WTC11 (cell line): ENCODE measurements around the gene ZNF503.

Source experiments
- CREM ChIP-seq: sonication (generic); formaldehyde crosslinking; IDR thresholded peaks from 2 replicates; pipeline ENCODE4 v1.8.1; 2022; ENCODE audit warnings: mild to moderate bottlenecking, missing genetic modification reagents, moderate library complexity
- FOXJ3 ChIP-seq: sonication (generic); formaldehyde crosslinking; IDR thresholded peaks from 2 replicates; pipeline ENCODE4 v1.9.0; 2021; ENCODE audit warnings: missing genetic modification reagents, mild to moderate bottlenecking, borderline replicate concordance
- NR2C2 ChIP-seq: sonication (generic); formaldehyde crosslinking; IDR thresholded peaks from 2 replicates; pipeline ENCODE4 v1.8.0; 2022; ENCODE audit warnings: mild to moderate bottlenecking, missing genetic modification reagents
- OVOL2 ChIP-seq: fragments of 250-450 bp; sonication (Bioruptor Pico); IDR thresholded peaks from 2 replicates; pipeline ENCODE4 v1.9.0; 2021; ENCODE audit warnings: mild to moderate bottlenecking, borderline replicate concordance
- SP1 ChIP-seq: sonication (generic); formaldehyde crosslinking; conservative IDR thresholded peaks from 2 replicates; pipeline ENCODE4 v1.8.1; 2022; ENCODE audit warnings: missing genetic modification reagents
- TEAD4 ChIP-seq: sonication (generic); formaldehyde crosslinking; IDR thresholded peaks from 2 replicates; pipeline ENCODE4 v1.8.0; 2022; ENCODE audit warnings: mild to moderate bottlenecking, missing genetic modification reagents
- TF ChIP-seq, protein P1 (sequence below): sonication (generic); formaldehyde crosslinking; IDR thresholded peaks from 2 replicates; pipeline ENCODE4 v1.8.0; 2022; ENCODE audit warnings: mild to moderate bottlenecking, missing genetic modification reagents
- TF ChIP-seq, protein P2 (sequence below): fragments of 200-600 bp; IDR thresholded peaks from 2 replicates; pipeline ENCODE4 v1.8.0; 2022; ENCODE audit warnings: antibody characterized with exemption
- TF ChIP-seq, protein P3 (sequence below): sonication (generic); formaldehyde crosslinking; IDR thresholded peaks from 2 replicates; pipeline ENCODE4 v1.8.0; 2022; ENCODE audit warnings: mild to moderate bottlenecking, missing genetic modification reagents
- TF ChIP-seq, protein P4 (sequence below): sonication (generic); formaldehyde crosslinking; IDR thresholded peaks from 2 replicates; pipeline ENCODE4 v1.8.1; 2022; ENCODE audit warnings: mild to moderate bottlenecking, missing genetic modification reagents, moderate library complexity, borderline replicate concordance

DNA sequence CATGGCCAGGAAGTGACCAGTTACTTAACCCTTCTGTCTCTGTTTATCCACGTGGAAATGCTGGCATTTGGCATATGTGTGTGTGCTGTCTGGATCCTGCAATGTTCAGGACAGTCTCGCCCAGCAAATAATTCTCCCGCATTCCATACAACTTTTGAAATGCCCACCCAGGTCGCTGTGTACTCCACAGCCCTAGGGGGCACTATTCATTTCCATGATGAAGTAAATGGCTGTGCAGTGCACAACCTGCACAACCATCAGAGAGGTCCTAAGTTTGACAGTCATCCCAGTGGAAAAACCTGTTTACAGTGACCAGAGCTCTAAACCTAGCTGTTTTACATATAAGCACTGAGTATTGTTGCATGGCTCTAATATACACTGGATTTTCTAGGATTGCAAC lies 38.1 kb downstream of the ZNF503 start:
- TF ChIP-seq SP1 (CRISPR knock-in tag), result no peak
- TF ChIP-seq, protein P1, sequence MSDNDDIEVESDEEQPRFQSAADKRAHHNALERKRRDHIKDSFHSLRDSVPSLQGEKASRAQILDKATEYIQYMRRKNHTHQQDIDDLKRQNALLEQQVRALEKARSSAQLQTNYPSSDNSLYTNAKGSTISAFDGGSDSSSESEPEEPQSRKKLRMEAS (CRISPR knock-in tag), result no peak
- TF ChIP-seq, protein P2, sequence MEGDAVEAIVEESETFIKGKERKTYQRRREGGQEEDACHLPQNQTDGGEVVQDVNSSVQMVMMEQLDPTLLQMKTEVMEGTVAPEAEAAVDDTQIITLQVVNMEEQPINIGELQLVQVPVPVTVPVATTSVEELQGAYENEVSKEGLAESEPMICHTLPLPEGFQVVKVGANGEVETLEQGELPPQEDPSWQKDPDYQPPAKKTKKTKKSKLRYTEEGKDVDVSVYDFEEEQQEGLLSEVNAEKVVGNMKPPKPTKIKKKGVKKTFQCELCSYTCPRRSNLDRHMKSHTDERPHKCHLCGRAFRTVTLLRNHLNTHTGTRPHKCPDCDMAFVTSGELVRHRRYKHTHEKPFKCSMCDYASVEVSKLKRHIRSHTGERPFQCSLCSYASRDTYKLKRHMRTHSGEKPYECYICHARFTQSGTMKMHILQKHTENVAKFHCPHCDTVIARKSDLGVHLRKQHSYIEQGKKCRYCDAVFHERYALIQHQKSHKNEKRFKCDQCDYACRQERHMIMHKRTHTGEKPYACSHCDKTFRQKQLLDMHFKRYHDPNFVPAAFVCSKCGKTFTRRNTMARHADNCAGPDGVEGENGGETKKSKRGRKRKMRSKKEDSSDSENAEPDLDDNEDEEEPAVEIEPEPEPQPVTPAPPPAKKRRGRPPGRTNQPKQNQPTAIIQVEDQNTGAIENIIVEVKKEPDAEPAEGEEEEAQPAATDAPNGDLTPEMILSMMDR, result no peak
- no peak for TF ChIP-seq FOXJ3 (CRISPR knock-in tag)
- TF ChIP-seq, protein P3, sequence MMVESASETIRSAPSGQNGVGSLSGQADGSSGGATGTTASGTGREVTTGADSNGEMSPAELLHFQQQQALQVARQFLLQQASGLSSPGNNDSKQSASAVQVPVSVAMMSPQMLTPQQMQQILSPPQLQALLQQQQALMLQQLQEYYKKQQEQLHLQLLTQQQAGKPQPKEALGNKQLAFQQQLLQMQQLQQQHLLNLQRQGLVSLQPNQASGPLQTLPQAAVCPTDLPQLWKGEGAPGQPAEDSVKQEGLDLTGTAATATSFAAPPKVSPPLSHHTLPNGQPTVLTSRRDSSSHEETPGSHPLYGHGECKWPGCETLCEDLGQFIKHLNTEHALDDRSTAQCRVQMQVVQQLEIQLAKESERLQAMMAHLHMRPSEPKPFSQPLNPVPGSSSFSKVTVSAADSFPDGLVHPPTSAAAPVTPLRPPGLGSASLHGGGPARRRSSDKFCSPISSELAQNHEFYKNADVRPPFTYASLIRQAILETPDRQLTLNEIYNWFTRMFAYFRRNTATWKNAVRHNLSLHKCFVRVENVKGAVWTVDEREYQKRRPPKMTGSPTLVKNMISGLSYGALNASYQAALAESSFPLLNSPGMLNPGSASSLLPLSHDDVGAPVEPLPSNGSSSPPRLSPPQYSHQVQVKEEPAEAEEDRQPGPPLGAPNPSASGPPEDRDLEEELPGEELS (CRISPR knock-in tag), result no peak
- no peak for TF ChIP-seq CREM (CRISPR knock-in tag)
- no peak for TF ChIP-seq OVOL2
- TF ChIP-seq NR2C2 (CRISPR knock-in tag), result no peak
- TF ChIP-seq, protein P4, sequence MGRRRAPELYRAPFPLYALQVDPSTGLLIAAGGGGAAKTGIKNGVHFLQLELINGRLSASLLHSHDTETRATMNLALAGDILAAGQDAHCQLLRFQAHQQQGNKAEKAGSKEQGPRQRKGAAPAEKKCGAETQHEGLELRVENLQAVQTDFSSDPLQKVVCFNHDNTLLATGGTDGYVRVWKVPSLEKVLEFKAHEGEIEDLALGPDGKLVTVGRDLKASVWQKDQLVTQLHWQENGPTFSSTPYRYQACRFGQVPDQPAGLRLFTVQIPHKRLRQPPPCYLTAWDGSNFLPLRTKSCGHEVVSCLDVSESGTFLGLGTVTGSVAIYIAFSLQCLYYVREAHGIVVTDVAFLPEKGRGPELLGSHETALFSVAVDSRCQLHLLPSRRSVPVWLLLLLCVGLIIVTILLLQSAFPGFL (CRISPR knock-in tag), result no peak
- no peak for TF ChIP-seq TEAD4
